T-helper 1 cell treated with Interleukin-12 subunit alpha and Interleukin-12 subunit beta and Interleukin-4 antibody, amounts not matched to agents 30 ng/mL and 1 ng/mL, for 36 hours (primary cell): ENCODE measurements around the gene C21orf58. TPM values are rescaled to one million over a fixed set of nuclear protein-coding genes. Genes with fewer than 3 reads are reported as not detected.
"Not testable (repeated sequence)": the region's sequence is repeated elsewhere in the genome, so short reads cannot be mapped to it uniquely, and the experiment has no call there.

ENCODE experiments used
- intact Hi-C: fragments of 100-400 bp; cut with micrococcal nuclease; formaldehyde crosslinking; loops from one replicate; pipeline ENCODE4 v1.15.1; 2024
- total RNA-seq: library from RNA; stranded (reverse); gene quantifications from 2 replicates; pipeline ENCODE4 v1.2.3, GENCODE V29; 2022

C21orf58 gene
- total RNA-seq, 1 donor from 2014 or later: 29.3 TPM

DNA sequence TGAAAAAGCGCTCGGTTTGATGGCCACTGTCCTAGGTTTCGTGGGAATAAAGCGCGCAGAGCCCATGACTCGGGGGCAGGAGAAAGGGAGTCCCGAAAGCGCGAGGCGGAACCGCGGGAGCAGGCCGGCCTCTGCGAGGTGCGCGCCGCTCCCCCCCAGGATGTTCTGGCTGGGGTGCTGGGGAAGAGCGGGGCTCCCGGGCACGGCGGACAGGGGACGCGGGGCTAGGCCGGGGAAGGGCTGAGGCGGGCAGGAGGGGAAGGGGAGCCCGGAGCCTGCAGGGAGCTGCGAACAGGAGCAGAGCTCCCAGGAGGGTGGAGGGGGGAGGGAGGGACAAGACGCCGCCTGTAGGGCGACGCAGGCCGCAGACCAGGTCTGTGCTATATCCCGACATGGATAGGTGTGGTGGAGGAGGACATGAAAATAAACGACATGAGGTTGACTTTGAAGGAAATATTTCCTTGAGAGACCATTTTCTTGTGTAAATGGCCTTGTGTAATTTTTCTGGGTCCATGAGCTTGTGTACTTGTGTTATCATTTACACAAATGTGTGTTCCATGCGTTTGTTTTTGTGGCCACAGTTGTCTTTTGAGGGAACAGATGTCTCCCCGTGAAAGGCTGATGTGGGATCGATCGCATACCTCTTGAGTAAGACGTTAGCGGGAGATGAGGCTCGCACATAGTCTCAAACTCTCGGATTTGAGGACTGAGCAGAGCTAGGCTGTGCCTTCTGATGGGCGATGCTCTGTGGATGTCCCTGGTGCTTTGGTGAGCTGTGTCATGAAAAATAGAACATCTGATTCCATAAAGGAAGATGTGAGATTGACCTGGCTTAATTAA, 1.6 kb upstream of the C21orf58 start:
- intact Hi-C loops: loop anchor here (1.0 kb wide), 2 partner anchors 141 to 182 kb away; partner anchors contain the start of gene SPATC1L

- intact Hi-C loops: loop anchor here (1.0 to 5.0 kb wide), 9 partner anchors 38 to 682 kb away; partner anchors contain the start of genes PCBP3, PRMT2, SPATC1L and YBEY
These were observed 861 bp upstream of the C21orf58 start for GRCh38 chr21:46324390-46325072.

DNA sequence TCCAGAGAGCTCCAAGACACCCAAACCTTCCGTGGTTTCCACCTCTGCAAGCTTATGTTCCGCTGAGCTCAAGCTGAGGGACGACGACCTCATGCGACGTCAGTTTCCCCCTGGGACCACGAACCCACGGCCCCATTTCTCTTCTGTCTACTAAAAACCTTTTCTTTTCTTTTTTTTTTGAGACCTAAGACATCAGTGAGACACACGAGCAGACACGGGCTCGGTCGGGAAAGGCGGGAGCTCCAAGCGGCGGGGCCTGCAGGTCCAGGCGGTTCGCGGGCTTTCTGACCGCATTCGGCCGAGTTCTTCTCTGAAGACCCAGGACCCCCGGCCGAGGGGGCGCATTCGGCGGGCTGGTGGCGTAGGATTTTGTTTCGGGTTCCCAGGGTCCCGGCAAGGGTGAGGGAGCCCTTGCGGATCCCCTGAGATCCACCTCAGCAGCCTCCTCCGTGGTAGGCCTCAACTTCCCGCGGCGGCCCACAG, 402 bp downstream of the C21orf58 start:
- intact Hi-C loops: loop anchor here (1.0 to 5.0 kb wide), 5 partner anchors 26 to 681 kb away; partner anchors contain the start of genes DIP2A and PCBP3

- intact Hi-C loops: loop anchor here (1.0 to 5.0 kb wide), 5 partner anchors 26 to 680 kb away; partner anchors contain the start of genes DIP2A and PCBP3
These were observed 1.1 kb downstream of the C21orf58 start for GRCh38 chr21:46322351-46323226.

- intact Hi-C loops: loop anchor here (5.0 kb wide), 2 partner anchors 348 to 678 kb away; partner anchors contain the start of gene PCBP3
These were observed 3.3 kb downstream of the C21orf58 start for GRCh38 chr21:46320331-46320801.

DNA sequence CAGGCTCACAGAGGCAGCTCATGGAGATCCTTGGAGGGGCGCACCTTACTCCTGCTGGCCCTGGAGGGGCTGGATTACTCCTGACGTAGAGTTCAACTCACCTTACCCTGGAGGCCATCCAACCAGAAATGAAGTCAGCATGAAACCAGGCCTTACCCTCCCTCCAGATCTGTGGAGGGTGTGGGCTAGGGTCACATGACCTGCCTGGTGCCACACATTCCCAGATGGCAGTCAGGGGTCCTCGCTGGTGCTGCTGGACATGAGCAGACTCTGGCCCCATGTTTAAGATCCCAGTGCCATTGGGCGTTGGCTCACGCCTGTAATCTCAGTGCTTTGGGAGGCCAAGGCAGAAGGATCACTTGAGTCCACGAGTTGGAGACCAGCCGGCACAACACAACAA, 4.5 kb downstream of the C21orf58 start:
- intact Hi-C loops: no loop called here

- intact Hi-C loops: no loop called here
These were observed 5.2 kb downstream of the C21orf58 start for GRCh38 chr21:46318464-46318845.

GRCh38 chr21:46317710-46318463, 5.8 kb downstream of the C21orf58 start:
- intact Hi-C loops: no loop called here

- intact Hi-C loops: no loop called here
These were observed 6.9 kb downstream of the C21orf58 start for GRCh38 chr21:46316708-46317324.

DNA sequence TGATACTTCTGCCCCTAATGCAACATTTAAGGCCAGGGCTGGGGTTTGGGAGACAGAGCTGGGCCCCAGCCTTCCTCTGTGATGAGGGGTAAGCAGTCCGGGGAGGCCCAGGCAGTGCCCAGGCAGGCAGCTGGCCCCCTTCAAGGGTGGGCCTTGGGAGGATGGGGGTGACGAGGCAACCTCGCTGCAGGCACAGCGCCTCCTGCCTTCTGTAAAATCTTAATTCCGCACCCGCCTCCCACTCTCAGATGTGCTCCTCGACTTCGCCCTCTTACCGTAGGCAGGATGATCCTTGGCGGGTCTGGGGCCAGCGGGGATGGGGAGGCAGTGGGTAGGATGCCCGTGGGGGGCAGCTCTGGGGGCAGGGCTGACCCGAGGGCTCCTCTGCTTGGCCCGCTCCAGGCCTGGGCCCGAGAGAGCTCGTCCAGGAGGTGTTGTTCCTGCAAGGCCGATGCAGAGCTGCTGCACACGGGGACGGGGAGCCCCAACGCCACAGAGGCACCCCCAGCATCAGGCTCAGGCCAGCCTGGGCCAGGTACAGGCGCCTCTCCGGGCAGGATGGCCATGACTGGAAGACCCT, 9.1 kb downstream of the C21orf58 start:
- intact Hi-C loops: no loop called here

DNA sequence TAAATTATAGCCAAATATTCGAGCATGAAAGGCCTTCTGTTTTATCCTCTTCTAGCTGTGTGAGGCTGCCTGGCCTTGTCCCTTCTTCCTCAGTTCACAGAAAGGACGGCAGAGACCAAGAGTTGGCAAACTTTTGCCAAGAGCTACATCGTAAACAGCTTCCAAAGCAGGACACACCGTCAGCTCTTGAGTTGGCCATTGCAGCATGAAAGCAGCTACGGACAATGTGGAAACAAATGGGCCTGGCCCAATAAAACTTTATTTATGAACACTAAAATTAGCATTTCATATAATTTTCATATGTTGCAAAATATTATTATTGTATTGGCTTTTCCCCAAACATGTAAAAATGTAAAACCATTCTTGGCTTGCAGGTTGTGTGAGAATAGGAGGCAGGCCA, 10.7 kb downstream of the C21orf58 start:
- intact Hi-C loops: no loop called here

GRCh38 chr21:46311568-46311967, 12.1 kb downstream of the C21orf58 start:
- intact Hi-C loops: no loop called here

GRCh38 chr21:46310260-46310659, 13.4 kb downstream of the C21orf58 start:
- intact Hi-C loops: not testable (repeated sequence)

- intact Hi-C loops: no loop called here
These were observed 15.2 kb downstream of the C21orf58 start for GRCh38 chr21:46308431-46308830.

DNA sequence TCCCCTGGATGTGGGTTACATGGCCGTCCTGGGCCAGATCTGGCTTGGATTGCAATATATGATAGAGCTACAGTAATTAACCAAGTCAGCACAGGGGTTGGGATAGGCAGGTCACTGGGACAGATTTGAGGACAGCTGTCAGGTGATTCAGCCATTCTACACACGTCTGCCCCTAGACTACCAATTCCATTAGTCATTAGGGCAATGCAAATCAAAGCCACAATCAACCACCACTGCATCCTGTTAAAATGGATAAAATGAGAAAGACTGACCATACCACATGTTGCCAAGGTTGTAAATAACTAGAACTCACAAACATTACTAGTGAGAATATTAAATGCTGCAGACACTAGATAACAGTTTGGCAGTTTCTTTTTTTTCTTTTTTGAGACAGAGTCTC, 16.0 kb downstream of the C21orf58 start:
- intact Hi-C loops: no loop called here

GRCh38 chr21:46304955-46305354, 18.7 kb downstream of the C21orf58 start:
- intact Hi-C loops: no loop called here

GRCh38 chr21:46304437-46304836, 19.2 kb downstream of the C21orf58 start:
- intact Hi-C loops: no loop called here

DNA sequence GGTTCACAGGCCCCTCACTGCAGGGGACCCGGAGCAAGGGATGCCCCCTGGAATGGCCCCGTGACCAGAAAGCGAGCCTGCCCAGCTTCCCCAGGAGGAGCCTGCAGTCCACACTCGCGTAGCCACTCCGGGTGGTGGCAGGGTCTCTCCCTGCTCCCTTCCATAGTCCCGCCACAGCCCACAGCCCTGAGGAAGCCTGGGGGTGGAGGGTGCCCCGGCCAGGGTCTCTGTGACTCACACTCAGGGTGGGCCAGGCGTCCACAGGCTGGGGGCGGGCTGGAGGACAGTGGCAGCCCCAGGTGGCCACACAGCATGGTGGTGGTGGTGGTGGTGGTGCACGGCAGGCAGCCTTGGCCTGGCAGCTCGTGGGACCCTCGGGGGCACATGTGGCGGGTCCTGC, 21.9 kb downstream of the C21orf58 start:
- intact Hi-C loops: no loop called here

DNA sequence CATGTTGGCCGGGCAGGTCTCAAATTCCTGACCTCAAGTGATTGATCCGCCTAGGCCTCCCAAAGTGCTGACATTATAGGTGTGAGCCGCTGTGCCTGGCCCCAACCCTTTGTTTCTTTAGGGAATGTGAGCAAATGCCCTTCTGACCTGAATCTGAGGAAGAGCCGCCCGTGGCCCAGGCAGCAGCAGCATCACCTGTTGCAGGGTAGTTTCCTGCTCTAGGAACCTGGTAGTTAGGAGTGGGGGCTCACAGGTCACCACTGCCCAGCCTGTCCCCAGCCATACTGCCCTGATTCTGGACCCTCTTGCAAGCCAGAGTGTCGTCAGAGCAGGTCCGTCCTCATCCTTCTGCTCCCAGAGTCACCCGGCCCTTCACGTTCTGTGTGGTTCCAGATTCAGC, 24.5 kb downstream of the C21orf58 start:
- intact Hi-C loops: no loop called here
